Glutamatergic neuron (in vitro differentiated cells): ENCODE data around the gene CNTNAP2. TPM values are rescaled to one million over a fixed set of nuclear protein-coding genes. Genes with fewer than 3 reads are reported as not detected.

Experiments
- DNase-seq: peaks from one replicate; pipeline ENCODE4 v3.0.0; 2022
- H3K27ac Mint-ChIP-seq: one replicate; pipeline ENCODE4 v1.8.0; 2020; ENCODE audit warnings: mild to moderate bottlenecking, mixed read lengths, inconsistent platforms; ENCODE audit not compliant: unreplicated experiment
- H3K27me3 Mint-ChIP-seq: one replicate; pipeline ENCODE4 v1.8.0; 2020; ENCODE audit warnings: mild to moderate bottlenecking, moderate library complexity, mixed read lengths, inconsistent platforms; ENCODE audit not compliant: unreplicated experiment
- H3K36me3 Mint-ChIP-seq: one replicate; pipeline ENCODE4 v1.8.0; 2020; ENCODE audit warnings: mild to moderate bottlenecking, mixed read lengths, inconsistent platforms; ENCODE audit not compliant: unreplicated experiment
- H3K4me1 Mint-ChIP-seq: one replicate; pipeline ENCODE4 v1.8.0; 2020; ENCODE audit warnings: mild to moderate bottlenecking, low read depth, mixed read lengths, inconsistent platforms; ENCODE audit not compliant: unreplicated experiment
- H3K4me3 Mint-ChIP-seq: one replicate; pipeline ENCODE4 v1.8.0; 2020; ENCODE audit warnings: mild to moderate bottlenecking, mixed read lengths, inconsistent platforms; ENCODE audit not compliant: unreplicated experiment
- H3K9me3 Mint-ChIP-seq: one replicate; pipeline ENCODE4 v1.8.0; 2020; ENCODE audit warnings: mild to moderate bottlenecking, moderate library complexity, mixed read lengths, inconsistent platforms; ENCODE audit not compliant: unreplicated experiment
- total RNA-seq: library from RNA; stranded (reverse); fragmentation: NEBNext Ultra II Directional; extraction: Animal tissue kit (Norgen Biotek cat#: 25700); gene quantifications from one replicate; pipeline ENCODE4 v1.2.1, GENCODE V29; 2021; ENCODE audit not compliant: unreplicated experiment
- TF ChIP-seq, protein P1 (sequence below): fragments of 200-600 bp; sonication (generic); IDR thresholded peaks from one replicate; pipeline ENCODE4 v1.5.0; 2021; ENCODE audit not compliant: partially characterized antibody, unreplicated experiment

CNTNAP2 gene
- total RNA-seq, 1 donor from 2014 or later, result 25.8 TPM

DNA sequence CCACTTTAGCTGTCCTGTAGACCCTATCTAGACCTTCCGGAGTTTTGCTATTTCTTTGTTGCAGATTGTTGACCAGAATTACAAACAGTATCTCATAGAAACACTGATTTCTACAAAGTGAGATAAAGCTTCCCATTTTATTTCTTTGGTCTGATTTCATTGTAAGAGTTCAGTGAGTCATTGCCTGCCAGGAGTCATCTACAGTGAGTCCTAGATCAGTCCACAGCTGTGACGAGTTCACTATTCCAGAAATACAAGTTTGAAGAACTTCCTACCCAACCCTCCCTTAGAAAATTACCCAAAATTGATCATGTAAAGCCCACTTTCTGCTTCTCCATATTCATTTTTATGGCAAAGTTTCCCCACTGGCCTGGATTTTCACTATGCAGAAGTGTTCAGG is 905.5 kb downstream of the CNTNAP2 start:
- TF ChIP-seq, protein P1, sequence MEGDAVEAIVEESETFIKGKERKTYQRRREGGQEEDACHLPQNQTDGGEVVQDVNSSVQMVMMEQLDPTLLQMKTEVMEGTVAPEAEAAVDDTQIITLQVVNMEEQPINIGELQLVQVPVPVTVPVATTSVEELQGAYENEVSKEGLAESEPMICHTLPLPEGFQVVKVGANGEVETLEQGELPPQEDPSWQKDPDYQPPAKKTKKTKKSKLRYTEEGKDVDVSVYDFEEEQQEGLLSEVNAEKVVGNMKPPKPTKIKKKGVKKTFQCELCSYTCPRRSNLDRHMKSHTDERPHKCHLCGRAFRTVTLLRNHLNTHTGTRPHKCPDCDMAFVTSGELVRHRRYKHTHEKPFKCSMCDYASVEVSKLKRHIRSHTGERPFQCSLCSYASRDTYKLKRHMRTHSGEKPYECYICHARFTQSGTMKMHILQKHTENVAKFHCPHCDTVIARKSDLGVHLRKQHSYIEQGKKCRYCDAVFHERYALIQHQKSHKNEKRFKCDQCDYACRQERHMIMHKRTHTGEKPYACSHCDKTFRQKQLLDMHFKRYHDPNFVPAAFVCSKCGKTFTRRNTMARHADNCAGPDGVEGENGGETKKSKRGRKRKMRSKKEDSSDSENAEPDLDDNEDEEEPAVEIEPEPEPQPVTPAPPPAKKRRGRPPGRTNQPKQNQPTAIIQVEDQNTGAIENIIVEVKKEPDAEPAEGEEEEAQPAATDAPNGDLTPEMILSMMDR, result no peak
- no peak overlapping the region for H3K27ac Mint-ChIP-seq
- DNase-seq, result no peak
- no peaks in the 10 kb centered on the region for H3K4me1 Mint-ChIP-seq
- no peak overlapping the region for H3K4me3 Mint-ChIP-seq
- no peaks in the 10 kb centered on the region for H3K9me3 Mint-ChIP-seq
- H3K27me3 Mint-ChIP-seq, result no peaks in the 10 kb centered on the region
- H3K36me3 Mint-ChIP-seq, result no peaks in the 10 kb centered on the region

DNA sequence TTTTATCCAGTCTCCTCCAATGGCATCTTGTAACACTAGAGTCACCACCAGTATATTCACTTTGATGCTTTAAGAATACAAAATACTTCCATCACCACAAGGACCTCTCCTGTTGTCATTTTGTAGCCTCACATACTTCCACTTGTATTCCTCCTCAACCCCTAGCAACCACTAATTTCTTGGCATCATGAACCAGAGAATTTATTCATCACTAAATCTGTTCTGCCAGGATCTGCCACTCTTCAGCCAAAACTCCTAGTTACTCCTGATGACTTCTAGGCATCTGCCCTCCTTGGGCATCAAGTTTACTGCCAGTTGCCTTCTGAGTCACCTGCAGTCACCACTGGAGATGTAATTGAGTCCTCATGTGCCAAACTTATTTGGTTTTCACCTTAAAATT is 906.8 kb downstream of the CNTNAP2 start:
- TF ChIP-seq, protein P1, result no peak
- peaks cover 3% of the 10 kb centered on the region for H3K4me1 Mint-ChIP-seq
- H3K4me3 Mint-ChIP-seq, result no peak overlapping the region
- H3K9me3 Mint-ChIP-seq, result no peaks in the 10 kb centered on the region
- H3K27me3 Mint-ChIP-seq, result no peaks in the 10 kb centered on the region
- H3K36me3 Mint-ChIP-seq, result no peaks in the 10 kb centered on the region
- no peak overlapping the region for H3K27ac Mint-ChIP-seq
- no peak for DNase-seq

DNA sequence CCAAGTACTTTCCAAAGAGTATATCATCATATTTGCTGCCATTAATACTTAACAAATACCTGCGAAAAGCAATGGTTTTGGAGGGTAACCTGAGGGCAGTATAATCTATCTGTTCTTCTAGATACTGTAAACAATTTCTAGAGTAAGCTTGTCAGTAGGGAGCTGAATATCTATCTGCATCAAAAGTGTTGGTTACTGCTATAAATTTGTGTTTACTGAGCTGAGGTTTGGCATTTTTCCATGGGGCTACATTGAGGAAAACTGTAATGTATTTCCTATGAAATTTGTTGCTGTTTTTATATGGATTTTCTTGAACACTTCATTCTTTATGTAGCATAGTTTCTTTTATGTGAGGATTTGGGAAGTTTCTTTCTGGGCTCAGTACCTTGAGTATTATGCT is 913.4 kb downstream of the CNTNAP2 start:
- peaks cover 2% of the 10 kb centered on the region for H3K9me3 Mint-ChIP-seq
- H3K36me3 Mint-ChIP-seq, result no peaks in the 10 kb centered on the region
- H3K4me1 Mint-ChIP-seq, result peaks cover 3% of the 10 kb centered on the region
- no peak overlapping the region for H3K27ac Mint-ChIP-seq
- H3K27me3 Mint-ChIP-seq, result no peaks in the 10 kb centered on the region
- DNase-seq, result no peak
- no peak overlapping the region for H3K4me3 Mint-ChIP-seq
- TF ChIP-seq, protein P1, result no peak

DNA sequence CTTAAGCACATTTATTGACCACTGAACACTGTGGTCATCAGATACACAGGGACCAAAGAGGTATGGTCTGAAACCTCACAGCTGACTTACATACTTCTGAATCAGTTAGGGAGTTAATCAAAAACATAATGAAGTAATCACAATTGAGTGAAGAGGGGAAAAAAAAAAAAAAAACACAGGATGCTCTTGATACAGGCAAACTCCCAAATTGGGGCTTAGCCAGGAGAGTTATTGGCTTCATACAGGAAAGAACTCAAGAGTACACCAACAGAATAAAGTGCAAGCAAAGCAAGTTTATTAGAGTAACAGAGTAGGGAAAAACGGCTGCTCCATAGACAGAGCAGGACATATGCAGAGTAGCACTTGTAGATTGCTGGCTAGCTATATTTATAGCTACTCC is 917.0 kb downstream of the CNTNAP2 start:
- Mint-ChIP-seq H3K9me3 (peaks cover 2% of the 10 kb centered on the region), H3K27me3 (no peaks in the 10 kb centered on the region), H3K4me1 (no peaks in the 10 kb centered on the region), H3K36me3 (no peaks in the 10 kb centered on the region), H3K27ac (no peak overlapping the region), H3K4me3 (no peak overlapping the region)
- TF ChIP-seq, protein P1, result no peak
- DNase-seq, result no peak

DNA sequence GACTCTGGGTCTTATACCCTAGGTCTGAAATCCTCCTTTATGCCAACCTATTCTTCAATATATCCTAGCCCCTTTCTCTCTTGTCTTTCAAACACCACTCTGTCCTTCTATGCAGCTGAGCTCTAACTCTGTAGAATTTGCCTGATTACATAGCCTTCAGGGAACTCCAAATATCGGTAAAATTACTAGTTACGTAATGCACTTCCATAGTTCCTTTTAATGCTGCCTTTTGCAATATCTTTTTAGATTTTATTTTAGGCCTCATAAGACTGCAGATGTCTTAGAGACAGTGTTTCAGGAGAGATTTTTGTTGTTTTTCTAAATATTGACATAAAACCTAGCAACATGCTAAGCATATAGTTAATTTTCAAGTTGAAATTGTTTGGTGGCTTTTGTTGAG is 924.8 kb downstream of the CNTNAP2 start:
- H3K27me3 Mint-ChIP-seq, result no peaks in the 10 kb centered on the region
- TF ChIP-seq, protein P1, result no peak
- H3K4me3 Mint-ChIP-seq, result no peak overlapping the region
- no peaks in the 10 kb centered on the region for H3K9me3 Mint-ChIP-seq
- H3K36me3 Mint-ChIP-seq, result no peaks in the 10 kb centered on the region
- H3K27ac Mint-ChIP-seq, result no peak overlapping the region
- no peaks in the 10 kb centered on the region for H3K4me1 Mint-ChIP-seq
- DNase-seq, result no peak
